HG02759 (cell line): Measurements from ENCODE around the gene KIF13A.
"Not testable (repeated sequence)": the region's sequence is repeated elsewhere in the genome, so short reads cannot be mapped to it uniquely, and the experiment has no call there.

Experiments
- ATAC-seq: cut with Tn5 transposase; IDR thresholded peaks from one replicate; pipeline ENCODE4 v1.9.1; 2021; ENCODE audit warnings: mild to moderate bottlenecking, moderate library complexity; ENCODE audit not compliant: unreplicated experiment

KIF13A gene

DNA sequence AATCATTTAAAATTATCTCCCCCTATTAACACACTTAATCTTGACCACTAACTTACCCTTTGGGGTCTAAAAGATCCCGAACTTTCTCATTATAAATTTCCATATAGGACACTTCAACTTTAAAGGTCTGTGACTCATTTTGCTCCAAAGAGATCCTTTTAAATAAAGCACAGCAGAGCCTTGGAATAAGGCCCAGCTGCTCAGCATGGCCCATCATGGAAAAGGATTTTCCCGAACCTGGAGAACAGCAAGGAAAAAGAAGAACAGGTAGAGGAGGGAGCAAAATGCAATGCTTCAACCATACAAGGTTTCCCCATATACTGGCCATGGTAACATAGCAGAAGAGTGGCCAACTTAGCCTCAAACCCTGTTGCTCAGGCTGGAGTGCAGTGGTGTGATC lies 132.1 kb downstream of the KIF13A start:
- ATAC-seq, result no peak

DNA sequence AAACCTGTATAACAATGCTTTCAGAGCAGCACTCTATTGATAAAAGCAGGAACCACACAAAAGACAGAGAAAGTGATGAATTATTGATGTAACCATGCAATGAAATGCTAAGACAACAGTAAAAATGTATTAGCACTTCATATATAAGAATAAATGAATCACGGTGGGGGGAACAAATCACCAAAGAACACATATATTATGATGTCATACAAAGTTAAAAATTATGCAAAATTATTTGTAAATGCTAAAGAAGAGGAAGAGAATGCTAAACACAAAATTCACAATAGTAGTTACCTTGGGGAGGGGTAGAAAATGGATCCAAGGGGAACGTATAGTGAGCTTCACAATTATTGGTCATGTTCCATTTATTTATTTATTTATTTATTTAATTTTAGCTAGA lies 133.9 kb downstream of the KIF13A start:
- ATAC-seq, result no peak

DNA sequence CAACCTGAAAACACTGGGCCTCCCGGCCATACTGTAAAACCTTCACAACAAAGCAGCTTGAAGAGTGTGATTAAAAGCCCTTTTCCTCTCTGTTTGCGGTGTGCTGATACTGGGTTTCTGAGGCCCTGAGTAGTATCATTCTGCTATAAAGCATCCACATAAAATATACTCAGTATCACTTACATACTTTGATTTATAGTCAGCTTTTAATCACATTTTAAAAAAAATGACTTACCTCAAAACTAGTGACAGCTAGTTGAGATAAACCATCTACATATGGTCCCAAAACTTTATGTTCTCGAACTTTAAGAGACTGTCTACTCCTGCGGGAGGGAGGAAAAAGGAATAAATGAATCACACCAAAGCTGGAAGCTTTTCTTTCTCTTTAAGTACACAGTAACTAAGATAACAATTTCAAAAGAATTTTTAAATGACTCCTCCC lies 135.7 kb downstream of the KIF13A start:
- ATAC-seq, result no peak

DNA sequence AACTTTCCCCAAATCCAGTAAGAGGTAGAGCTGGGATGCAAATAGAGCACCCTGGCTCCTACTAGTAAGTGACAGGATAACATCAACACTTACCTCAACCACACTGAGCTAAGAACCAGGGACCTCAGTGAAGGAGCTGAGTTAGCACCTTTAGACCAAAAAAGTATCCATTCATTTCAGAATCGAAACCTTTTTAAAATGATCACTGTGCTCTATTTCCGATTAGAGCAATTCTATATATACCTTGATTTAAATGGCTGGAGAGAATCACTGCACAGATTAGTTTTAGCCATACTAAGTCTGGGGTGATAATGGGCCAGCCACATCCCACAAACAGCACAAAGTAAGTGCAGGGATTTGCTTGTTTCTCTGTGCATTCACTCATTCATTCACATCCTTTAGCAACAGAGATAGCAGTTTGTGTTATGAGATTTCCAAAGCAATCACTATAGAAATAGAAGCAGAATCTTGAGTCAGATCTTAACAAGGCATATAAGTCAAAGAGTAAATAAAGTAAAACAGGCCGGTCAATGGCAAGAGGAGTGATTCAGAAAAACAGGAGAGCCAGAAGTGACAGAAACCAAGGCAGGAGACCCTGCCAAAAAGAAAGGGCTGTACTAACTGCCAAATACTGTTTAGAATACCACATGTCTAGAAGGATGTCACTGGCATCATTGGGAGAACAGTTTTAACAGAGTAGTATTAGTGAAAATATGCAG lies 136.3 kb downstream of the KIF13A start:
- ATAC-seq, result no peak

DNA sequence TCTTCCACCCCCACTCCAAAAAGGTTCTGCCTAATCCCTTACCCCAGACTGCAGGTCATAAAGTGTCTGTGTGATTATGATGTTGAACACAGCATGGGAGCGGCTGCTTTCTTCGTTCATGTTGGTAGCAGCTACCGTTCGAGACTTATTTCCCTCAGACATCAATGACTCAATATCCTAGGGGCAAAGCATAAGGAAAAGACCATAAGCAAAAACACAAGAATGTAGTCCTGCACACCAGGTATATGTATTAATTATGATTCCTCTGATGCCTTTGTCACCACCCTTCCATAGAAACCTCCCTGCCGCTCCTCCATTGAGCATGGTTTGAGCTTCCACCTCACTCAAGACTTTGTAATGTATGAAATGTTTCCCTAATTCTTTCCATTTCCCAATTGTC lies 137.2 kb downstream of the KIF13A start:
- ATAC-seq, result no peak

DNA sequence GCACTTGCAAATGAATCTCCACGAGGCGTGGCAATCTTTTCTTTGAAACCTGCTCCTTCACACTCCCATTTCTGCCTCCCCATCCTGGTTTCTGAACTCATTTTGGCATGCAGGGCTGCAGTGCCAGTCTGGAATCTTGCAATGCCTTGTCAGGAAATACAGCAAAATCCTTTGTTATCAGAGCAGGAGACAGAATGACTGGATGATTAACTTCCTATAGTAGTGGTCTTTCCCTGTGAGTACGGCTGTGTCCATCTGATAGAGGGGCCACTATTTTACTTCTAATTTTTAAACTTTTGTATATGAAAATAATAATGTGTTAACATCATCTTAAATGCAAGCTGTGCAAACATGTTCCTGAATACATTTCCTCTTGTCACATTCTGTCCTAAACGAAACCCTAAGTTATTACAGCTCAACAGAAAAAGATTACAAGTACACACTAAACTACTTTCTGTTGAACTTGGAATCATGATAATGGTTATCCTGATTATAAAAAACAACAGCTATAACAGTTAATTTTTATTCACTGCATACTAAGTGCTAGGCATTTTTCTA lies 140.2 kb downstream of the KIF13A start:
- no peak for ATAC-seq

DNA sequence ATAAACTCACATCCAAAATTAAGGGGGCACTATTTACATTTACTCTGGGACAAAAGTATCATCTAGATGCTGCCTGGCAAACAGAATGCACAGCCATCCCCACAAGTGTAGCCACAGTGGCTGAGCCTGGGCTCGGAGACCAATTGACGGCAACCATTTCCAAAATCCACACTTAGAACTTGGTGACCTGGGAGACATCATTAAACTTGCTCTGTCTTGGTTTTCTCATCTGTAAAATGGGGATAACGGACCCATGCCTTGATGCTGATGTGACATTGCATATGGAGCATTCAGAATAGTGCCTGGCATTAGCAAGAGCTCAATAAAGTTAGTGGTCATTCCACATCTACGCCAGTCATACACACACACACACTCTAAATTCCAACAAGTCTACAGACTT lies 140.7 kb downstream of the KIF13A start:
- ATAC-seq, result no peak

DNA sequence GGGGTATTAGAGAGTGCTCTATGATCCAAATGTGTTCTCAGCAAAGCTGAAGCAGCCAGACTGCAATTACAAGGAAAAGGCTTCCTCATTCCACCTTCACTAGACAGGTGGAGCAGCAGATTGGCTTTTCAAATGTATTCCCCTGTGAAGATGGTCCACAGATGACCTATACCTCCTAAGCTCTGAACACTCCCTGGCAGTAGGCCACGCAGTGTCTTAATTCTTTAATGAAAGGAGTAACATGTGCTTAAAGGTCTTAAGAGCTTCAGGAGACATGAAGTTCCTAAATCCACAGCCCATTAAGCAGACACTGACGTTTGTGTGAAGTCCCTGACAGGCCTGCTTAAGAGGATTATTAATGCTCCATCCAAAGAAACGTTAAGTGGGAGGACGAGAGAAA lies 141.8 kb downstream of the KIF13A start:
- ATAC-seq, result no peak

DNA sequence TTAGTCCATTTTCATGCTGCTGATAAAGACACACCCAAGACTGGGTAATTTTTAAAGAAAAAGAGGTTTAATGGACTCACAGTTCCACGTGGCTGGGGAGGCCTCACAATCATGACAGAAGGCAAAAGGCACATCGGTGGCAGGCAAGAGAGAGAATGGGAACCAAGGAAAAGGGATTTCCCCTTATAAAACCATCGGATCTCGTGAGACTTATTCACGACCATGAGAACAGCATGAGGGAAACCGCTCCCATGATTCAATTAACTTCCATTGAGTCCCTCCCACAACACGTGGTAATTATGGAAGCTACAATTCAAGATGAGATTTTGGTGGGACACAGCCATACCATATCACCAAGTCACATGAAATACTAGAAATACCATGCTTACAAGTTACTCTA lies 142.5 kb downstream of the KIF13A start:
- ATAC-seq, result not testable (repeated sequence)

DNA sequence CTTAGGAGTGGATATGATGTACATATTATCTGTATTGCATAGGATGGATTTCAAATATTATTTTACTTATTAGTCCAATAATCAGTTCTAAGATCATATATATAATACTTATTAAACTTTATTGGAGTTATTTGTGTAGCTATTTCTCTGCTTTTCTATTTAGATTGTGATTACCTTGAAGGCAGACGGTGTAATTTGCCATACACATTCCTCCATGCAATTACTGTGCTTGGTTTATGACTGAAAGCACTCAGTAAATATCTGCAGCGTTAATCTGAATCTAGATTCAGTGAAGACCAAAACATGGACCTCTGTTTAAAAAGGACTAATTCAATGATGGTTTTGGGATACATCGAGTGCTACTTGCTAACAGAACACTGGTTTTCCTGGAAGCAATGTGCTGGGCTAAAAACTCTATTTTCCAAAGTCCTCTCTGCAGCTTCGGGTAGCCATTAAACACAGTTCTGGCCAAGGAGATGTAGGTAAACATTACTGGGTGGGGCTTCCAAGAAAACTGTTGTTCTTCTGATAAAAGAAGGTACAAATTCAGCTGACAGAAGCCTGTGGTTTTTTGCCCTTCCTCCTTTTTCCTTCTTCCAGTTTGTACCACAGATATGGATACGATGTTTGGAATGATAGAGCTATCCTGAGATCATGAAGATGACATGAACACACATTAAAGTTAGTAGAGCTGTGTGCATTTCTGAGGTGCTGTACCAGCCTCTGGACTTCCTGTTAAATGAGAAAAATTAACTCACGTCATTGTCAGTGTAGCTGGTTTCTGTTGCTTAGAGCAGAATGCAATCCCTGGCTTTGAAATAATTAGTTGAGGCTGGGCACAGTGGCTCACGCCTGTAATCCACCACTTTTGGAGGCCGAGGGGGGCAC lies 144.3 kb downstream of the KIF13A start:
- ATAC-seq, result no peak

DNA sequence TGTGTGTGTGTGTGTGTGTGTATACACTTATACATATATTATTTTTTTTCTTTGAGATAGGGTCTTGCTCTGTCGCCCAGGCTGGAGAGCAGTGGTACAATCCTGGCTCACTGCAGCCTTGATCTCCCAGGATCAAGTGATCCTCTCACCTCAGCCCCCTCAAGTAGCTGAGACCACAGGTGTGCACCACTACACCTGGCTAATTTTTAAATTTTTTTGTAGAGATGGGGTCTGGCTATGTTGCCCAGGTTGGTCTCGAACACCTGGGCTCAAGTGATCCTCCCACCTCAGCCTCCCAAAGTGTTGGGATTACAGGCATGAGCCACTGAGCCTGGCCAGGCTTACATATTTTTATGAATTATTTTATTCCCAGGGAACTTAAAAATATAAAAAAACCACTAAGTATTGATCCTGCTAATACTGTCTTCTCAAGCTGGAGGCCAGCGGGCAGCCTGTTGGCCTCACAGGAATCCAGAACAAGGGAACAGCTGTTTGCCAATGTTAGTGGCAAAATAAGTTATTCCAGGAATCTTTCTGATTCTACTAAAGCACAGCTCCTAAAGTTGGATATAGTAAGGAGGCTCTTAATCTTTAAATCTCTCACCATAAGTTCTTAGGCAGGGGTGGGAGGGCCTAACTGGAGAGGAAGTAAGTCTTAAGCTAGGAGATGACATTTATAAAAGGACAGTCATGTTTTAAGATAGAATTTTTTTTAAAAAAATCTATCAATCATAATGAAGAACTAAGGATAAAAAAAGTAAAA lies 145.2 kb downstream of the KIF13A start:
- no peak for ATAC-seq

DNA sequence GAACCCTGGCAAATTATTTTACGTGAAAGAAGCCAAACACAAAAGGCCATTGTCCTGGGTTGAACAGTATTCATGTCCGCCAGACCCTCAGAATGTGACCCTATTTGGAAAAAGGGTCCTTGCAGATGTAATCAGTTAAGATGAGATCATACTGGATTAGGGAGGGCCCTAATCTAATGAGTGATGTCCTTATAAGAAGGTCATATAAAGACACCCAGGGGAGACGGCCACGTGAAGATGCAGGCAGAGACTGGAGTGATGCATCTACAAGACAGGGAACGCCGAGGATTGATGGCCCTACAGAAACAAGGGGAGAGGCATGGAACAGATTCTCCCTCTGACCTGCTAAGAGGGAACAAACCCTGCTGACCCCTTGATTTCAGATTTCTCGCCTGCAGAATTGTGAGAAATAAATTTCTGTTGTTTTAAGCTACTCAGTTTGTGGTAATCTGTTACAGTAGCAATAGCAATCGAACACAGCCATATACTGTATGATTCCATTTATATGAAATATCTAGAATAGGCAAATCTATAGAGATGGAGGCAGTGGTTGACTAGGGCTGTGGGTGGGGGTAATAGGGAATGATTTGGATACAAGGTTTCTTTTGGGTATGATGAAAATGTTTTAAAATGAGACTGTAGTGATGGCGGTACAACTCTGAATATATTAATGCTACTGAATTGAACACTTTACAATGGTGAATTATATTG lies 147.8 kb downstream of the KIF13A start:
- ATAC-seq, result no peak

DNA sequence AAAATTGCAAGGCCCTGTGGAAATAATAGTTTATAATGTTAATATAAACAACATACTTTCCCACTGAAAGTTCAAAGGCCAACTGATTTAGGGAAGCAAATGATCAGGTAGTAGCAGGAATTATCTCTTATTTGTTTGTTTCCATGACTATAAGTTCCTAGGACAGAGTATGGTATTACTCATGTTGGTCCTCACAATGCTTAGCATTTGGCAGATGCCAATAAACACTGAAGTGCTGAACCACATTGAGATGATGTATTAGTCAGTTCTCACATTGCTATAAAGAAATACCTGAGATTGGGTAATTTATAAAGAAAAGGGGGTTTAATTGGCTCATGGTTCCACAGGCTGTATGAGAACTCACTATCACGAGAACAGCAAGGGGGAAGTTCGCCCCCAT lies 151.1 kb downstream of the KIF13A start:
- ATAC-seq, result no peak

DNA sequence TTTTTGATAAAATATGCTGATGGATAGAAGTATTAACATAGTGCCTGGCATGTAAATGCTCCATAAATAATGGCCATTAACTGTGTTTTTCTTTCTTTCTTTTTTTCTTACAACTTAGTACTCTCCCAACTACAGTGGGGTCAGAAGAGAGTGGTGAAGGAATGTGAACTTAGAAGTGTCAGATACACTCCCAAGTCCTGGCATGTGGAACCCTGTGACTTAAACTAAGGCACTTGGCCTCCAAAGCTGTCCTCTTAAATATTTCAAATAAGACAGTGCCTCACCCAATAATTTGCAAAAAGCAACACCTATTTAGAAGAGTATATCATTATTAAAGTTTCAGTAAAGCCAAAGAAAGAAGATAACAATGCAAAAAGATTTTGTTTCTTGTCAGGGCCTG lies 151.7 kb downstream of the KIF13A start:
- ATAC-seq, result no peak

DNA sequence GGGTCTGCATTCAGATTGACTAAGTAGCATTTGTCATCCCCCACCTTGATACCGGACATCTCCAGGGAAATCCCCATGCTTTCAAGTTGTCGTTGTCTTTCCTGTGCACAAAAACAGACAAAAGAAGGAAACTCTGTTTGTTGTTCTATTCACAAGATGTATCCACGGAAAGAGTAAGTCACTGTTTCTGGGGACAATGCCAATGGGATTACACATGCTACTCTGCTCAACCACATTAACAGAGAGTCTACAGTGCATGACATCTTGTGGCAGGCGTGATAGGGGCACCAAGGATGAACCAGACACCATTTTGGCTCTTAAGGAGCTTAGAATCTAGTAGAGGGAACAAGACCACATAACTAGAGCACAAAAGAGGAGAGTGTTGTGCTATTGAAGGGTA lies 156.3 kb downstream of the KIF13A start:
- ATAC-seq, result no peak

DNA sequence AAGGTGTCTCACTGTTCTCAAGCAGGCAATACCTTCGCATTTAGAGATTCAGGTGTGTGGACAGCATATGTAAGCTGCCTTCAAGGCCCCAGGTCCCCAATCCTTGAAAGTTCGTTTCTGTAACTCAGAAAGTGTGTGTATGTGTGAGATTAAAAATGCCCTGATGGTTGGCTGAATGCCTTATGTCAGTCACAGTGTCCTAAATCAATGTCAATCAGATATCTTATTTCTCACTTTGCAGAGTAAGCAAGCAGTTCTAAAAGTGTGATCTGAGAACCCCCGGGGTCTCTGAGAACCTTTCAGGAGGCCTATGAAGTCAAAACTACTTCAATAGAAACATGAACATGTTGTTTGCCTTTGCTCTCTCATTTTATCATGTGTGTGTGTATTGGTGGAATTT lies 157.5 kb downstream of the KIF13A start:
- ATAC-seq, result no peak

DNA sequence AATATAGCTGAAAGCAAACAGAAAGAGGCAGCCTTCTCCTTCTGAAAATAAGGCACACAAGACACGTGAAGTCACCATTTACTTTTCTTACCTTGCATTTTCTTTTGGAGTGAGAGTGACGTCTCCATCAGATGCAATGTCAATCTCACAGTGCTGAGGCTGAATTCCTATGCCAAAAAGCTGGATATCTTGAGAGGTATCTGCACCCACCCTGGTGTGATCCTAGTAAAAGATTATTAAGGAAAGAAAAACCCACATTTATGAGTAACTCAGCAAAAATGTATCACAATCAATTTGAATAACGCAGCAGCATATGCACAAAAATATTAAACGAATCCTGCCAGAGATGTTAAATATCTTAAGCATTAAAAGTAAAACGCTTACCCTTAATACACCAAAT lies 159.3 kb downstream of the KIF13A start:
- ATAC-seq, result no peak

DNA sequence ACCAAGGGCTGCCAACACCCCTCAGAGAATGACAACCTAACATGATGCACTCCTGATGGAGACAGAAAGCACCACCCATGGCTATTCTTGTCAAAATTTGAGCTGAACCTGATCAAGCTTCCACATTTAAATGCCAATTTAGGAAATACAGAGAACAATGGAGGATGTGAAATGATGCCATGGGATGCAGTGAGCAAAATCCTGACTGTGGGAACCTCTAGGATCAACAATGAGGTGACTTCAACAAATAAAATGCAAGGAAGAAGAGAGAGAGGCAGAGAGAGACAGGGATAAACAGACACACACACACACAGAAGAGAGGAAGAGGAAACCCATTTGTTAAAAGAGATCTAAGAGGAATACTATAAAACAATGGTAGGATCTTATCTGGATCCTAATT lies 161.1 kb downstream of the KIF13A start:
- ATAC-seq, result no peak

DNA sequence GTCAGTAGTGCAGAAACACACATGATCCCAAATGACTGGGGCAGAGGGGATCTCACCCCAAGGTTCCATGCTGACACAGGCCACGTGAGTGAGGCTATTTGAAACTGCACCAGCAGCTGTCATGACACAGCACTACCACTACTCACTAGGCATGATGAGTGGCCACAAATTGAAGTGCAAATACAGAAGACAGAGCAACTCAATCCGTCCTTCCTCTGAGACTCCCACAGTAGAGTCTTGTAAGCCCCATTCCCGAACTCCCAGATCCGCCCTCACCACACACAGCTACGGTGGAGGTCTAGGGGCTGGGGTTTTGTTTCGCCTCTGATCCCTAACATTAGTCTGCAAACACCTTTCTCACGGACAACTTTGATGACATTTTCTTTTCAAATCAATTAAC lies 167.4 kb downstream of the KIF13A start:
- ATAC-seq, result no peak

DNA sequence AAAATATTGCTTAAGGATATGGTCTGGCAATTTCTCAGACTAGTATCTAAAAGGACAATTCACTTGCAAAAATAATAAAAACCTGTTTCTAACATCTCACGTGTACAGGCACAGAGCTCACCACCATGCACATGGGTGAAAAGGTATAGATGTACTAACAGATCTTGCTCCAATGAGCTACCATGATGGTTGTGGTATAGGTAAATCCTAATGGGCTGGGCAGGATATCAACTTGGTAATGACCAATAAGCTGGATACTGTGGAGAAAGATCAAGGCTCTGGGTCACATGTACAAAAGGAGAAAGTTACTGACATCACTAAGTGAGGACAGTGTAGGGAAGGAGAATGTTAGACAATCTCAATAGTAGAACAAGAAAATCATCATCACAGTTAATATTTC lies 169.7 kb downstream of the KIF13A start:
- ATAC-seq, result no peak
